K562 (cell line): Measurements from ENCODE around the gene KCTD6. TPM values are rescaled to one million over a fixed set of nuclear protein-coding genes. Genes with fewer than 3 reads are reported as not detected.

Experiments
- DACH1 ChIP-seq: fragments of 450-650 bp; IDR thresholded peaks from 2 replicates; pipeline ENCODE4 v1.6.1; 2018; ENCODE audit not compliant: partially characterized antibody
- E2F3 ChIP-seq: fragments of 250-450 bp; sonication (Bioruptor Pico); IDR thresholded peaks from 2 replicates; pipeline ENCODE4 v1.4.0; 2020; ENCODE audit warnings: mild to moderate bottlenecking
- FOXM1 ChIP-seq, 2 experiments: fragments of 450-650 bp in 1 of 2; sonication (generic) in 1 of 2; formaldehyde crosslinking in 1 of 2; IDR thresholded peaks; 2 replicates each; pipeline versions ENCODE4 v1.6.1 to v1.9.0; 2017 to 2022; ENCODE audit warnings: low read depth in 2 of 2, mild to moderate bottlenecking in 2 of 2, missing genetic modification reagents in 1 of 2, moderate library complexity in 1 of 2
- IRF2 ChIP-seq: sonication (generic); formaldehyde crosslinking; IDR thresholded peaks from 2 replicates; pipeline ENCODE4 v1.8.1; 2022; ENCODE audit warnings: mild to moderate bottlenecking, missing genetic modification reagents
- MITF ChIP-seq: IDR thresholded peaks from 2 replicates; pipeline ENCODE4 v1.6.1; 2014; ENCODE audit warnings: antibody characterized with exemption
- PPARD ChIP-seq: fragments of 250-450 bp; sonication (Bioruptor Pico); IDR thresholded peaks from 2 replicates; pipeline ENCODE4 v1.8.0; 2022; ENCODE audit warnings: inconsistent platforms, mild to moderate bottlenecking, moderate library complexity
- SMARCC2 ChIP-seq: fragments of 450-650 bp; IDR thresholded peaks from 2 replicates; pipeline ENCODE4 v1.6.1; 2017; ENCODE audit warnings: antibody characterized with exemption, moderate library complexity, mild to moderate bottlenecking, low read depth
- STAT5A ChIP-seq: IDR thresholded peaks from 2 replicates; pipeline ENCODE4 v1.6.1; 2012; ENCODE audit warnings: low read length, inconsistent platforms, borderline replicate concordance
- TRIM28 ChIP-seq: fragments of 450-650 bp; IDR thresholded peaks from 2 replicates; pipeline ENCODE4 v1.6.1; 2017
- ZNF197 ChIP-seq: fragments of 200-800 bp; sonication (Bioruptor generic); IDR thresholded peaks from 2 replicates; pipeline ENCODE4 v1.6.1; 2016; ENCODE audit warnings: low read depth, missing genetic modification characterization, missing compliant biosample characterization
- ZNF445 ChIP-seq: fragments of 250-450 bp; sonication (Bioruptor Pico); IDR thresholded peaks from 2 replicates; pipeline ENCODE4 v1.4.0; 2020; ENCODE audit warnings: low read depth, mild to moderate bottlenecking, moderate library complexity
- ZNF696 ChIP-seq: fragments of 250-450 bp; sonication (Bioruptor Pico); conservative IDR thresholded peaks from 2 replicates; pipeline ENCODE4 v1.4.0; 2020; ENCODE audit warnings: mild to moderate bottlenecking, moderate library complexity
- ZNF766 ChIP-seq: fragments of 200-800 bp; sonication (Bioruptor generic); conservative IDR thresholded peaks from 2 replicates; pipeline ENCODE4 v1.6.1; 2016; ENCODE audit warnings: missing genetic modification characterization, missing compliant biosample characterization
- ZNF778 ChIP-seq: fragments of 450-650 bp; formaldehyde crosslinking; IDR thresholded peaks from 2 replicates; pipeline ENCODE4 v1.4.0; 2020; ENCODE audit warnings: mild to moderate bottlenecking, moderate library complexity
- polyA plus RNA-seq, 8 experiments: library from polyadenylated mRNA; depleted of rRNA in 4 of 8; stranded (reverse) in 5 of 8; unstranded in 3 of 8; fragments of >200 nt; fragmentation: Nextera tagmentation in 2 of 8; fragmentation: Illumina TruSeq in 1 of 8; extraction: Ambion mirVana in 2 of 8; extraction: Trizol in 1 of 8; gene quantifications; 2 replicates each; pipeline versions ENCODE4 v1.2.1 to v1.2.3, GENCODE V29; 2011 to 2014; ENCODE audit warnings: inconsistent platforms in 1 of 8, missing spikeins in 1 of 8
- total RNA-seq, 7 experiments: library from RNA; depleted of rRNA in 6 of 7; stranded (reverse); fragments of >200 nt in 6 of 7; fragmentation: Illumina TruSeq in 2 of 7; extraction: Trizol in 2 of 7; gene quantifications; 2 replicates each; pipeline versions ENCODE4 v1.2.1 to v1.2.3, GENCODE V29; 2011 to 2021; ENCODE audit warnings: low replicate concordance in 1 of 7
- TF ChIP-seq, protein P1 (sequence below): sonication (generic); formaldehyde crosslinking; IDR thresholded peaks from 2 replicates; pipeline ENCODE4 v1.8.0; 2022; ENCODE audit warnings: mild to moderate bottlenecking, missing genetic modification reagents
- TF ChIP-seq, protein P2 (sequence below): fragments of 250-450 bp; sonication (Bioruptor Pico); IDR thresholded peaks from 2 replicates; pipeline ENCODE4 v1.4.0; 2020; ENCODE audit warnings: borderline replicate concordance
- TF ChIP-seq, protein P3 (sequence below): fragments of 200-400 bp; formaldehyde crosslinking; IDR thresholded peaks from 2 replicates; pipeline ENCODE4 v1.6.1; 2017; ENCODE audit warnings: mild to moderate bottlenecking, low read depth, low read length, moderate library complexity

Gene KCTD6
- total and polyA plus RNA-seq, 9 of the 15 experiments (the other 6 are each of a cell fraction or from before 2014, with no cell fraction given): 2.1 to 5.9 (median 4.5) TPM

- TF ChIP-seq, protein P1, sequence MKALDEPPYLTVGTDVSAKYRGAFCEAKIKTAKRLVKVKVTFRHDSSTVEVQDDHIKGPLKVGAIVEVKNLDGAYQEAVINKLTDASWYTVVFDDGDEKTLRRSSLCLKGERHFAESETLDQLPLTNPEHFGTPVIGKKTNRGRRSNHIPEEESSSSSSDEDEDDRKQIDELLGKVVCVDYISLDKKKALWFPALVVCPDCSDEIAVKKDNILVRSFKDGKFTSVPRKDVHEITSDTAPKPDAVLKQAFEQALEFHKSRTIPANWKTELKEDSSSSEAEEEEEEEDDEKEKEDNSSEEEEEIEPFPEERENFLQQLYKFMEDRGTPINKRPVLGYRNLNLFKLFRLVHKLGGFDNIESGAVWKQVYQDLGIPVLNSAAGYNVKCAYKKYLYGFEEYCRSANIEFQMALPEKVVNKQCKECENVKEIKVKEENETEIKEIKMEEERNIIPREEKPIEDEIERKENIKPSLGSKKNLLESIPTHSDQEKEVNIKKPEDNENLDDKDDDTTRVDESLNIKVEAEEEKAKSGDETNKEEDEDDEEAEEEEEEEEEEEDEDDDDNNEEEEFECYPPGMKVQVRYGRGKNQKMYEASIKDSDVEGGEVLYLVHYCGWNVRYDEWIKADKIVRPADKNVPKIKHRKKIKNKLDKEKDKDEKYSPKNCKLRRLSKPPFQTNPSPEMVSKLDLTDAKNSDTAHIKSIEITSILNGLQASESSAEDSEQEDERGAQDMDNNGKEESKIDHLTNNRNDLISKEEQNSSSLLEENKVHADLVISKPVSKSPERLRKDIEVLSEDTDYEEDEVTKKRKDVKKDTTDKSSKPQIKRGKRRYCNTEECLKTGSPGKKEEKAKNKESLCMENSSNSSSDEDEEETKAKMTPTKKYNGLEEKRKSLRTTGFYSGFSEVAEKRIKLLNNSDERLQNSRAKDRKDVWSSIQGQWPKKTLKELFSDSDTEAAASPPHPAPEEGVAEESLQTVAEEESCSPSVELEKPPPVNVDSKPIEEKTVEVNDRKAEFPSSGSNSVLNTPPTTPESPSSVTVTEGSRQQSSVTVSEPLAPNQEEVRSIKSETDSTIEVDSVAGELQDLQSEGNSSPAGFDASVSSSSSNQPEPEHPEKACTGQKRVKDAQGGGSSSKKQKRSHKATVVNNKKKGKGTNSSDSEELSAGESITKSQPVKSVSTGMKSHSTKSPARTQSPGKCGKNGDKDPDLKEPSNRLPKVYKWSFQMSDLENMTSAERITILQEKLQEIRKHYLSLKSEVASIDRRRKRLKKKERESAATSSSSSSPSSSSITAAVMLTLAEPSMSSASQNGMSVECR: 0 out of 2 replicates have a peak, but pooled peaks have one; percentile 21
- TF ChIP-seq ZNF766 (CRISPR knock-in tag) (no peak), TRIM28 (no peak), FOXM1 (IDR thresholded peaks at IDR 0.05; ENCODE audit: low read depth) (no peak), FOXM1 (CRISPR knock-in tag; IDR thresholded peaks at IDR 0.05; ENCODE audit: low read depth) (no peak), ZNF778 (CRISPR knock-in tag) (no peak), PPARD (CRISPR knock-in tag) (no peak), IRF2 (CRISPR knock-in tag) (no peak), SMARCC2 (no peak), ZNF197 (CRISPR knock-in tag) (no peak), STAT5A (no peak), ZNF445 (no peak), E2F3 (CRISPR knock-in tag) (no peak), MITF (no peak), DACH1 (no peak), ZNF696 (CRISPR knock-in tag) (no peak)
- TF ChIP-seq, protein P2, sequence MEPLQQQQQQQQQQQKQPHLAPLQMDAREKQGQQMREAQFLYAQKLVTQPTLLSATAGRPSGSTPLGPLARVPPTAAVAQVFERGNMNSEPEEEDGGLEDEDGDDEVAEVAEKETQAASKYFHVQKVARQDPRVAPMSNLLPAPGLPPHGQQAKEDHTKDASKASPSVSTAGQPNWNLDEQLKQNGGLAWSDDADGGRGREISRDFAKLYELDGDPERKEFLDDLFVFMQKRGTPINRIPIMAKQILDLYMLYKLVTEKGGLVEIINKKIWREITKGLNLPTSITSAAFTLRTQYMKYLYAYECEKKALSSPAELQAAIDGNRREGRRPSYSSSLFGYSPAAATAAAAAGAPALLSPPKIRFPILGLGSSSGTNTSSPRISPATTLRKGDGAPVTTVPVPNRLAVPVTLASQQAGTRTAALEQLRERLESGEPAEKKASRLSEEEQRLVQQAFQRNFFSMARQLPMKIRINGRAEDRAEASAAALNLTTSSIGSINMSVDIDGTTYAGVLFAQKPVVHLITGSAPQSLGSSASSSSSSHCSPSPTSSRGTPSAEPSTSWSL (CRISPR knock-in tag): no peak
- TF ChIP-seq, protein P3, sequence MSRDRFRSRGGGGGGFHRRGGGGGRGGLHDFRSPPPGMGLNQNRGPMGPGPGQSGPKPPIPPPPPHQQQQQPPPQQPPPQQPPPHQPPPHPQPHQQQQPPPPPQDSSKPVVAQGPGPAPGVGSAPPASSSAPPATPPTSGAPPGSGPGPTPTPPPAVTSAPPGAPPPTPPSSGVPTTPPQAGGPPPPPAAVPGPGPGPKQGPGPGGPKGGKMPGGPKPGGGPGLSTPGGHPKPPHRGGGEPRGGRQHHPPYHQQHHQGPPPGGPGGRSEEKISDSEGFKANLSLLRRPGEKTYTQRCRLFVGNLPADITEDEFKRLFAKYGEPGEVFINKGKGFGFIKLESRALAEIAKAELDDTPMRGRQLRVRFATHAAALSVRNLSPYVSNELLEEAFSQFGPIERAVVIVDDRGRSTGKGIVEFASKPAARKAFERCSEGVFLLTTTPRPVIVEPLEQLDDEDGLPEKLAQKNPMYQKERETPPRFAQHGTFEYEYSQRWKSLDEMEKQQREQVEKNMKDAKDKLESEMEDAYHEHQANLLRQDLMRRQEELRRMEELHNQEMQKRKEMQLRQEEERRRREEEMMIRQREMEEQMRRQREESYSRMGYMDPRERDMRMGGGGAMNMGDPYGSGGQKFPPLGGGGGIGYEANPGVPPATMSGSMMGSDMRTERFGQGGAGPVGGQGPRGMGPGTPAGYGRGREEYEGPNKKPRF: no peak
These were observed at the start of gene KCTD6 (continued) for GRCh38 chr3:58491506-58492402.
